HCT116 (cell line): ENCODE data around the gene RC3H1. TPM values are rescaled to one million over a fixed set of nuclear protein-coding genes. Genes with fewer than 3 reads are reported as not detected.

Source experiments
- ATAC-seq: fragments of 200-7000 bp; cut with Tn5 transposase; 2 replicates; pipeline ENCODE4 v1.9.1; 2020; ENCODE audit warnings: mild to moderate bottlenecking, moderate library complexity
- BruUV-seq: library from RNA; stranded (reverse); fragments of 400-500 nt; replicated peaks from 2 replicates; lab custom pipeline; 2021; lab: Mats Ljungman, UMichigan
- CTCF ChIA-PET: fragments of 300-600 bp; sonication (Branson Sonifier 250); formaldehyde crosslinking; loops from one replicate; lab custom pipeline; 2021; ENCODE audit warnings: antibody characterized with exemption; lab: Charles Lee
- POLR2A ChIA-PET: fragments of 300-600, 350-600 bp; sonication (Branson Sonifier 250); formaldehyde crosslinking; loops from one replicate; lab custom pipeline; 2021; ENCODE audit warnings: antibody characterized with exemption; lab: Charles Lee
- RAD21 ChIA-PET, 2 experiments: fragments of 300-600 bp; sonication (Branson Sonifier 250); formaldehyde crosslinking; loops; one replicate each; lab custom pipeline; 2023; ENCODE audit warnings: low total read pairs in 2 of 2; ENCODE audit not compliant: uncharacterized antibody in 2 of 2, unreplicated experiment in 2 of 2, low non-redundant PET in 1 of 2; lab: Charles Lee
- DNase-seq: peaks from one replicate; pipeline ENCODE4 v3.0.0-alpha.2; 2010; ENCODE audit warnings: low read depth, low spot score
- H2AFZ ChIP-seq: fragments of 200-600 bp; shearing (Covaris generic), sonication (generic); 2 replicates; pipeline ENCODE4 v1.6.1; 2017; ENCODE audit warnings: low read depth, mixed run types, mixed read lengths, antibody characterized with exemption, low read length; ENCODE audit not compliant: poor library complexity, severe bottlenecking
- H3K27ac ChIP-seq: 2 replicates; pipeline ENCODE4 v1.5.1; 2012; ENCODE audit warnings: low read depth, low read length
- H3K27me3 ChIP-seq: fragments of 200-600 bp; sonication (generic); 2 replicates; pipeline ENCODE4 v1.6.1; 2016; ENCODE audit warnings: mixed run types, low read length, mixed read lengths; ENCODE audit not compliant: insufficient read depth
- H3K36me3 ChIP-seq, 2 experiments: fragments of 200-500 bp in 1 of 2; fragments of 200-600 bp in 1 of 2; sonication (Bioruptor generic) in 1 of 2; sonication (generic) in 1 of 2; 2 replicates each; pipeline versions ENCODE4 v1.5.1 to v1.6.1; 2014 to 2016; ENCODE audit warnings: low read length in 2 of 2, inconsistent platforms in 1 of 2, mixed read lengths in 1 of 2, mixed run types in 1 of 2; ENCODE audit not compliant: insufficient read depth in 2 of 2, control insufficient read depth in 1 of 2
- H3K4me1 ChIP-seq, 2 experiments: fragments of 200-600 bp in 1 of 2; sonication (generic) in 1 of 2; 2 replicates each; pipeline versions ENCODE4 v1.5.1 to v1.6.1; 2012 to 2017; ENCODE audit warnings: low read length in 2 of 2, inconsistent platforms in 1 of 2, mild to moderate bottlenecking in 1 of 2, mixed read lengths in 1 of 2, mixed run types in 1 of 2, moderate library complexity in 1 of 2; ENCODE audit not compliant: insufficient read depth in 2 of 2, control insufficient read depth in 1 of 2
- H3K4me2 ChIP-seq: fragments of 200-600 bp; sonication (generic); 2 replicates; pipeline ENCODE4 v1.6.1; 2017; ENCODE audit warnings: mixed run types, low read length, mixed read lengths
- H3K4me3 ChIP-seq, 2 experiments: fragments of 200-600 bp in 1 of 2; sonication (generic) in 1 of 2; replicated peaks in 1 of 2; 2 replicates each; pipeline ENCODE4 v1.5.1; 2011 to 2016; ENCODE audit warnings: low read length in 2 of 2, control low read depth in 1 of 2, low read depth in 1 of 2, mild to moderate bottlenecking in 1 of 2, mixed read lengths in 1 of 2, mixed run types in 1 of 2
- H3K79me2 ChIP-seq: fragments of 200-600 bp; sonication (generic); 2 replicates; pipeline ENCODE4 v1.6.1; 2017; ENCODE audit warnings: mild to moderate bottlenecking, mixed run types, low read length, moderate library complexity, mixed read lengths; ENCODE audit not compliant: insufficient read depth
- H3K9ac ChIP-seq: fragments of 200-600 bp; sonication (generic); 2 replicates; pipeline ENCODE4 v1.6.1; 2016; ENCODE audit warnings: low read length, mixed read lengths
- H3K9me2 ChIP-seq: fragments of 200-600 bp; sonication (generic), shearing (Covaris generic); 2 replicates; pipeline ENCODE4 v1.6.1; 2017; ENCODE audit warnings: mixed run types, mild to moderate bottlenecking, moderate library complexity; ENCODE audit not compliant: insufficient read depth
- H3K9me3 ChIP-seq, 2 experiments: fragments of 200-500 bp in 1 of 2; fragments of 200-600 bp in 1 of 2; sonication (Bioruptor generic) in 1 of 2; sonication (generic) in 1 of 2; 2 replicates each; pipeline ENCODE4 v1.6.1; 2014 to 2017; ENCODE audit warnings: low read length in 2 of 2, mixed read lengths in 2 of 2, inconsistent platforms in 1 of 2, low read depth in 1 of 2, mild to moderate bottlenecking in 1 of 2, mixed run types in 1 of 2, moderate library complexity in 1 of 2; ENCODE audit not compliant: control insufficient read depth in 1 of 2, insufficient read depth in 1 of 2
- H4K20me1 ChIP-seq: fragments of 200-600 bp; sonication (generic), shearing (Covaris generic); 2 replicates; pipeline ENCODE4 v1.6.1; 2017; ENCODE audit warnings: mixed run types, mild to moderate bottlenecking, moderate library complexity; ENCODE audit not compliant: insufficient read depth
- CBX3 ChIP-seq: IDR thresholded peaks from 2 replicates; pipeline ENCODE4 v1.6.1; 2012; ENCODE audit warnings: low read depth
- CEBPB ChIP-seq: IDR thresholded peaks from 2 replicates; pipeline ENCODE4 v1.6.1; 2012; ENCODE audit warnings: low read depth
- EZH2 ChIP-seq: fragments of 200-600 bp; sonication (generic); IDR thresholded peaks from 2 replicates; pipeline ENCODE4 v1.6.1; 2017; ENCODE audit warnings: antibody characterized with exemption, mixed run types
- EZH2phosphoT487 ChIP-seq: fragments of 200-600 bp; IDR thresholded peaks from 2 replicates; pipeline ENCODE4 v1.6.1; 2018; ENCODE audit warnings: antibody characterized with exemption, borderline replicate concordance
- JUND ChIP-seq: IDR thresholded peaks from 2 replicates; pipeline ENCODE4 v1.6.1; 2012
- POLR2AphosphoS5 ChIP-seq: IDR thresholded peaks from 2 replicates; pipeline ENCODE4 v1.6.1; 2011; ENCODE audit warnings: mild to moderate bottlenecking, low read depth, low read length, moderate library complexity
- RAD21 ChIP-seq: IDR thresholded peaks from 2 replicates; pipeline ENCODE4 v1.6.1; 2012; ENCODE audit warnings: low read depth, mild to moderate bottlenecking
- intact Hi-C: fragments of 100-400 bp; cut with micrococcal nuclease; formaldehyde crosslinking; loops from 2 replicates; pipeline ENCODE4 v1.10.0; 2022
- total RNA-seq: library from RNA; stranded (reverse); gene quantifications from one replicate; pipeline ENCODE4 v1.2.1, GENCODE V29; 2021; ENCODE audit not compliant: unreplicated experiment
- TF ChIP-seq, protein P1 (sequence below): IDR thresholded peaks from 2 replicates; pipeline ENCODE4 v1.6.1; 2012
- TF ChIP-seq, protein P2 (sequence below): IDR thresholded peaks from 2 replicates; pipeline ENCODE4 v1.6.1; 2012; ENCODE audit warnings: low read depth
- TF ChIP-seq, protein P3 (sequence below), 3 experiments: fragments of 200-600 bp in 1 of 3; sonication (generic) in 1 of 3; IDR thresholded peaks in 2 of 3; conservative IDR thresholded peaks in 1 of 3; 2 replicates each; pipeline ENCODE4 v1.5.1; 2012 to 2017; ENCODE audit warnings: low read depth in 2 of 3, low read length in 2 of 3, antibody characterized with exemption in 1 of 3, borderline replicate concordance in 1 of 3, control low read depth in 1 of 3, mild to moderate bottlenecking in 1 of 3, mixed read lengths in 1 of 3, mixed run types in 1 of 3, moderate library complexity in 1 of 3; ENCODE audit not compliant: insufficient read depth in 1 of 3
- TF ChIP-seq, protein P4 (sequence below): IDR thresholded peaks from 2 replicates; pipeline ENCODE4 v1.6.1; 2011; ENCODE audit warnings: mild to moderate bottlenecking, low read length, moderate library complexity; ENCODE audit not compliant: insufficient replicate concordance; ENCODE audit errors: extremely low read depth

The RC3H1 gene
- total RNA-seq, 1 experiment from 2014 or later, result 23.6 TPM

DNA sequence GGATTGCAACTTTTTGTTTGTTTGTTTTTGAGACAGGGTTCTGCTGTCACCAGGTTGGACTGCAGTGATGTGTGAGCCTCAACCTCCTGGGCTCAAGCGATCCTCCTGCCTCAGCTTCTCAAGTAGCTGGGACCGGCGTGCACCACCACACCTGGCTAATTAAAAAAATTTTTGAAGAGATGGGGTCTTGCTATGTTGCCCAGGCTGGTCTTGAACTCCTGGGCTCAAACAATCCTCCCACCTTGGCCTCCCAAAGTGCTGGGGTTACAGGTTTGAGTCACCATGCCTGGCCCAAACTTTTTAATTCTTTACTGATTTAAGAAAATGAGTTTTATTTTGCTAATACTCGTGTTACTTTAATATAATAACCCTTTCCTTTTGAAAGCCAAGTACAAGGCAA, 73.6 kb downstream of the RC3H1 start:
- H3K4me1 ChIP-seq, result no peaks in the 10 kb centered on the region
- TF ChIP-seq, protein P1, sequence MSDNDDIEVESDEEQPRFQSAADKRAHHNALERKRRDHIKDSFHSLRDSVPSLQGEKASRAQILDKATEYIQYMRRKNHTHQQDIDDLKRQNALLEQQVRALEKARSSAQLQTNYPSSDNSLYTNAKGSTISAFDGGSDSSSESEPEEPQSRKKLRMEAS, result no peak

DNA sequence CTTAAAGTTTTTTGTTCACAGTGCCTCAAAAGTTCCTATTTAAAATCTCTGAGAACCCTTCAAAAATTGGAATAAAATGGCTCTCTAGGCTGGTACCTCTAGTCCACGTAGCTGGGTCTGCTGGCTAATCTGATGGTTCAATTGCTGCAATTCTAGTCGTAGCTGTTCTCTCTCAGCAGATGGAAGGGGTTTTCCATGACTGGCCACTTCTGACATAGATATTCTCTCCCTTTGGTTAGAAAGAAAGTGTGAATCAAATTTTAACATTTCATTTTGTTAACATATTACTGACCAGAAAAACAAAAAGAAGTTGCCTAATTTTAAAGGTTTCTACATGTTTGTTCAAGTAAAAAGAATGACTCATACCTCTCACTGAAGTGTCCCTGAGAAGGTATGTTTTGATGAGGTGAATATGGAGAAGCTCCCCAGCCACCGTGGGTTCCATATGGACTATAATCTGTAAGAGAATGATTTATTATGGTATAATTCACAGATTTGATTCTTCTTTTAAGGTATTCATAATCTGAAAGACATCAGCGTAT, 75.7 kb downstream of the RC3H1 start:
- no peak overlapping the region for H3K27ac ChIP-seq
- no peak for DNase-seq
- H3K9me3 ChIP-seq, result no peaks in the 10 kb centered on the region
- no peaks in the 10 kb centered on the region for H3K79me2 ChIP-seq
- H3K4me3 ChIP-seq, result no peak overlapping the region
- intact Hi-C loops, result no loop called here
- ChIA-PET CTCF (no interaction called here), POLR2A (no interaction called here), RAD21 (no interaction called here)
- H4K20me1 ChIP-seq, result no peaks in the 10 kb centered on the region
- no peaks in the 10 kb centered on the region for H3K4me1 ChIP-seq
- H3K36me3 ChIP-seq, result peaks cover 20 to 49% of the 10 kb centered on the region in 2 experiments; a peak in 3 of 4 replicates
- H3K4me2 ChIP-seq, result no peak overlapping the region
- no peaks in the 10 kb centered on the region for H3K9me2 ChIP-seq
- BruUV-seq, result no TSS peak
- TF ChIP-seq RAD21 (no peak), JUND (no peak), POLR2AphosphoS5 (no peak), EZH2phosphoT487 (no peak), CEBPB (no peak), CBX3 (no peak), EZH2 (no peak)
- TF ChIP-seq, protein P2, sequence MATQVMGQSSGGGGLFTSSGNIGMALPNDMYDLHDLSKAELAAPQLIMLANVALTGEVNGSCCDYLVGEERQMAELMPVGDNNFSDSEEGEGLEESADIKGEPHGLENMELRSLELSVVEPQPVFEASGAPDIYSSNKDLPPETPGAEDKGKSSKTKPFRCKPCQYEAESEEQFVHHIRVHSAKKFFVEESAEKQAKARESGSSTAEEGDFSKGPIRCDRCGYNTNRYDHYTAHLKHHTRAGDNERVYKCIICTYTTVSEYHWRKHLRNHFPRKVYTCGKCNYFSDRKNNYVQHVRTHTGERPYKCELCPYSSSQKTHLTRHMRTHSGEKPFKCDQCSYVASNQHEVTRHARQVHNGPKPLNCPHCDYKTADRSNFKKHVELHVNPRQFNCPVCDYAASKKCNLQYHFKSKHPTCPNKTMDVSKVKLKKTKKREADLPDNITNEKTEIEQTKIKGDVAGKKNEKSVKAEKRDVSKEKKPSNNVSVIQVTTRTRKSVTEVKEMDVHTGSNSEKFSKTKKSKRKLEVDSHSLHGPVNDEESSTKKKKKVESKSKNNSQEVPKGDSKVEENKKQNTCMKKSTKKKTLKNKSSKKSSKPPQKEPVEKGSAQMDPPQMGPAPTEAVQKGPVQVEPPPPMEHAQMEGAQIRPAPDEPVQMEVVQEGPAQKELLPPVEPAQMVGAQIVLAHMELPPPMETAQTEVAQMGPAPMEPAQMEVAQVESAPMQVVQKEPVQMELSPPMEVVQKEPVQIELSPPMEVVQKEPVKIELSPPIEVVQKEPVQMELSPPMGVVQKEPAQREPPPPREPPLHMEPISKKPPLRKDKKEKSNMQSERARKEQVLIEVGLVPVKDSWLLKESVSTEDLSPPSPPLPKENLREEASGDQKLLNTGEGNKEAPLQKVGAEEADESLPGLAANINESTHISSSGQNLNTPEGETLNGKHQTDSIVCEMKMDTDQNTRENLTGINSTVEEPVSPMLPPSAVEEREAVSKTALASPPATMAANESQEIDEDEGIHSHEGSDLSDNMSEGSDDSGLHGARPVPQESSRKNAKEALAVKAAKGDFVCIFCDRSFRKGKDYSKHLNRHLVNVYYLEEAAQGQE, result no peak
- TF ChIP-seq, protein P3, sequence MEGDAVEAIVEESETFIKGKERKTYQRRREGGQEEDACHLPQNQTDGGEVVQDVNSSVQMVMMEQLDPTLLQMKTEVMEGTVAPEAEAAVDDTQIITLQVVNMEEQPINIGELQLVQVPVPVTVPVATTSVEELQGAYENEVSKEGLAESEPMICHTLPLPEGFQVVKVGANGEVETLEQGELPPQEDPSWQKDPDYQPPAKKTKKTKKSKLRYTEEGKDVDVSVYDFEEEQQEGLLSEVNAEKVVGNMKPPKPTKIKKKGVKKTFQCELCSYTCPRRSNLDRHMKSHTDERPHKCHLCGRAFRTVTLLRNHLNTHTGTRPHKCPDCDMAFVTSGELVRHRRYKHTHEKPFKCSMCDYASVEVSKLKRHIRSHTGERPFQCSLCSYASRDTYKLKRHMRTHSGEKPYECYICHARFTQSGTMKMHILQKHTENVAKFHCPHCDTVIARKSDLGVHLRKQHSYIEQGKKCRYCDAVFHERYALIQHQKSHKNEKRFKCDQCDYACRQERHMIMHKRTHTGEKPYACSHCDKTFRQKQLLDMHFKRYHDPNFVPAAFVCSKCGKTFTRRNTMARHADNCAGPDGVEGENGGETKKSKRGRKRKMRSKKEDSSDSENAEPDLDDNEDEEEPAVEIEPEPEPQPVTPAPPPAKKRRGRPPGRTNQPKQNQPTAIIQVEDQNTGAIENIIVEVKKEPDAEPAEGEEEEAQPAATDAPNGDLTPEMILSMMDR (IDR thresholded peaks at IDR 0.05 in 2 of 3, conservative IDR thresholded peaks at IDR 0.05 in 1 of 3; ENCODE audit: borderline replicate concordance in 1 of 3, insufficient read depth in 1 of 3, low read depth in 2 of 3, low read length in 2 of 3), result no peak
- TF ChIP-seq, protein P1, result no peak
- TF ChIP-seq, protein P4, sequence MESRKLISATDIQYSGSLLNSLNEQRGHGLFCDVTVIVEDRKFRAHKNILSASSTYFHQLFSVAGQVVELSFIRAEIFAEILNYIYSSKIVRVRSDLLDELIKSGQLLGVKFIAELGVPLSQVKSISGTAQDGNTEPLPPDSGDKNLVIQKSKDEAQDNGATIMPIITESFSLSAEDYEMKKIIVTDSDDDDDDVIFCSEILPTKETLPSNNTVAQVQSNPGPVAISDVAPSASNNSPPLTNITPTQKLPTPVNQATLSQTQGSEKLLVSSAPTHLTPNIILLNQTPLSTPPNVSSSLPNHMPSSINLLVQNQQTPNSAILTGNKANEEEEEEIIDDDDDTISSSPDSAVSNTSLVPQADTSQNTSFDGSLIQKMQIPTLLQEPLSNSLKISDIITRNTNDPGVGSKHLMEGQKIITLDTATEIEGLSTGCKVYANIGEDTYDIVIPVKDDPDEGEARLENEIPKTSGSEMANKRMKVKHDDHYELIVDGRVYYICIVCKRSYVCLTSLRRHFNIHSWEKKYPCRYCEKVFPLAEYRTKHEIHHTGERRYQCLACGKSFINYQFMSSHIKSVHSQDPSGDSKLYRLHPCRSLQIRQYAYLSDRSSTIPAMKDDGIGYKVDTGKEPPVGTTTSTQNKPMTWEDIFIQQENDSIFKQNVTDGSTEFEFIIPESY, result no peak
- no peak overlapping the region for H2AFZ ChIP-seq
- H3K27me3 ChIP-seq, result no peaks in the 10 kb centered on the region
- ATAC-seq, result no peak
- no peak overlapping the region for H3K9ac ChIP-seq

More for the DNA sequence above, 73.6 kb downstream of the RC3H1 start:
- Histone ChIP-seq H3K9me3 (no peaks in the 10 kb centered on the region), H3K4me3 (no peak overlapping the region), H3K9me2 (no peaks in the 10 kb centered on the region), H3K79me2 (no peaks in the 10 kb centered on the region), H3K27me3 (no peaks in the 10 kb centered on the region), H3K4me2 (no peak overlapping the region), H2AFZ (no peak overlapping the region), H3K36me3 (peaks cover 27 to 45% of the 10 kb centered on the region in 2 experiments; a peak in 3 of 4 replicates), H3K9ac (no peak overlapping the region), H4K20me1 (no peaks in the 10 kb centered on the region), H3K27ac (no peak overlapping the region)
- POLR2A ChIA-PET, result no interaction called here
- DNase-seq, result no peak
- no peak for ATAC-seq
- no TSS peak for BruUV-seq
- CTCF ChIA-PET, result no interaction called here
- intact Hi-C loops, result no loop called here
- RAD21 ChIA-PET, result no interaction called here
